Activated CD8-positive, alpha-beta memory T cell treated with anti-CD3 and anti-CD28 coated beads, Interleukin-2, amount 50 U/mL, for 48 hours (primary cell): ENCODE data around the gene ZBTB5.

ENCODE experiments used
- DNase-seq: peaks from one replicate; pipeline ENCODE4 v3.0.0-alpha.2; 2020

ZBTB5 gene

DNA sequence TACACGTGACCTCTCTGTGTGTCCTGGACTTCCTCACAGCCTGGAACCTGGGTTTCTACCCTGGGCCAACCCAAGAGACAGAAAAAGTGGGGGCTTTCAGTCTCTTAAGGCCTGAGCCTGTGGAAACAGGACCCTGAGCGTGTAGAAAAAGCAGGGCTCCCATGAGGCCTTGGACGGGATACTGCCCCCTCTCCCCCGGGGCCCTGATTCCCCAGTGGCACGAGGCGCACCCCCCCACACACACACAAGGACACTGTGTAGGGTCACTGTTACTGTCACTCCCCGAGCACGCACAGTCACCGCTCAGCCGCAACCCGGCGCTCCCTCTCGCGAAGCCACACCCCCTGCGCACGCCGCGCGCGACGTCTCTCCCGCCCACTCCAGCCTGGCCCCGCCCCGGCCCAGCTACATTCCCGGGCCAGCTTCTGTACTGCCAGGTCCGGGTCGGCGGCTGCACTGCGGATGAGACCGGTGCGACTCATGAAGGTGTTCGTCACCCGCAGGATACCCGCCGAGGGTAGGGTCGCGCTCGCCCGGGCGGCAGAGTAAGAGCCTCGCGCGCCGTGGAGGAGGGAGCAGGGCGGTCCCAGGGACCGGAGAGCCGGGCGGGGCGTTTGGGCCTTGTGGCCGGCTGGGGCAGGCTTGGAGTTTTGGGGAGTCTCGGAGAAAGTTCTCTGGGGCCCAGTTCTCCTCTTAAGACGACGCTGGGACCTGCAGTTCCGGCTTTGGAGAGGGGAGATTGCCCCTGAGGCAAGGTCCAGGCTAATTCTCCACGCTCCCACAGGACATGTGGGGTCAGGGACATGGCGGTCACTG, 42.8 kb downstream of the ZBTB5 start, which contains the start of gene GRHPR:
GRHPR (plus strand) TSS at position 408 of the 816 bp plus-strand sequence; CDS start at position 463, 55 bp downstream.
- DNase-seq = peak; percentile 96

DNA sequence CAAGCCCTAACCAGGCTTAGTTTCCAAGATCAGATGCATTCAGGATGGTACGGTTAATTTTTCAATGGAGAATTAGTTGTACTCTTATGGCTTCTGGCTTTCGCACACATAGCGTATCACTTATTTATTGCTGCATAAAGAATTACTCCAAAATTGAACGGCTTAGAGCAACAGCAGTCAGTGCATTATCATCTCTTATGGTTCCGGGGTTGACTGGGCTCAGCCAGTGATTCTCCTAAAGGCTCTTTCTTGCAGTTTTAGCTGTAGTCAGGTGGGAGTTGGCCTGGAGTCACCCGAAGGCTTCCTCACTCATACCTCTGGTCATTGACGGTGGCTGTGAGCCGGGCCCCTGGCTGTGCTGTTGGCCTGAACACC, 43.3 kb downstream of the ZBTB5 start:
- DNase-seq = no peak

DNA sequence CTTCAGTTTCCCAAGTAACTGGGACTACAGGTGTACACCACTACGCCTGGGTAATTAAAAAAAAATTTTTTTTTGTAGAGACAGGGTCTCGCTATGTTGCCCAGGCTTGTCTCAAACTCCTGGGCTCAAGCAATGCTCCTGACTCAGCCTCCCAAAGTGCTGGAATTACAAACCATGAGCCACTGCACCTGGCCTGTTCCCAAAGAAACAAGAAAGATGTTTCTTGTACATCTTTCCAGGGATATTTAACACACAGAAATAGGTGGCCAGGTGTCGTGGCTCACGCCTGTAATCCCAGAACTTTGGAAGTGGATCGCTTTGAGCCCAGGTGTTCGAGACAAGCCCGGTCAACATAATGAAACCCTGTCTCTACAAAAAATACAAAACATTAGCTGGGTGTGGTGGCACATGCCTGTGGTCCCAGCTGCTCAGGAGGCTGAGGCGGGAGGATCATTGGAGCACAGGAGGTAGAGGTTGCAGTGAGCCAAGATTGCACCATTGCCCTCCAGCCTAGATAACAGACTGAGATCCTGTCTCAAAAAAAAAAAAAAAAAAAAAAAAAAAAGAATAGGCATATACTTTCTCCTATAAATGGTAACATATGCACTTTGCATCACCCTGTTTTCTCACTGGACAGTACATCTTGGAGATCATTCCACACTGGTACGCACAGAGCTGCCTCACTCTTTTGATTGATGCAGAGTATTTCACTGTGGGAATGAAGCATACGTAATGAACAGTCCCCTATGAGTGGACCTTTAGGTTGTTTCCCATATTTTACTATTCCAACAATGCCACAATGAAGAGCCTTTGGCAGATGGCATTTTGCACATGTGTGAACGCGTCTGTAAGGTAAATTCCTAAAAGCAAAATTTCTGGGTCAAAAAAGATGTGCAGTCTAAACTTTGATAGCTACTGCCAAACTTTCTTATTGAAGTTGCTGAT, 44.7 kb downstream of the ZBTB5 start:
- DNase-seq = no peak

DNA sequence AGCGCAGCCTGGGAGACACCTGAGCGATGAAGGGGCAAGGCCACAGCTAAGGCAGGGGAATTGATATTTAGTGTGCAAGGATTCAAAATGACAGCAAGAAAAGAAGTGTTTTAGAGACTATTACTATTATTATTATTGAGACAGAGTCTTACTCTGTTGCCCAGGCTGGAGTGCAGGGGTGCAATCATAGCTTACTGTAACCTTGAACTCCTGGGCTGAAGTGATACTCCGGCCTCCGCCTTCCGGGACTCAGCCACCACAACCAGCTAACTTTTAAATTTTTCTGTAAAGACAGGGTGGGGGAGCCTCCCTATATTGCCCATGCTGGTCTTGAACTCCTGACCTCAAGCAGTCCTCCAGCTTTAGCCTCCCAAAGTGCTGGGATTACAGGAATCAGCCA, 46.0 kb downstream of the ZBTB5 start:
- no peak for DNase-seq

DNA sequence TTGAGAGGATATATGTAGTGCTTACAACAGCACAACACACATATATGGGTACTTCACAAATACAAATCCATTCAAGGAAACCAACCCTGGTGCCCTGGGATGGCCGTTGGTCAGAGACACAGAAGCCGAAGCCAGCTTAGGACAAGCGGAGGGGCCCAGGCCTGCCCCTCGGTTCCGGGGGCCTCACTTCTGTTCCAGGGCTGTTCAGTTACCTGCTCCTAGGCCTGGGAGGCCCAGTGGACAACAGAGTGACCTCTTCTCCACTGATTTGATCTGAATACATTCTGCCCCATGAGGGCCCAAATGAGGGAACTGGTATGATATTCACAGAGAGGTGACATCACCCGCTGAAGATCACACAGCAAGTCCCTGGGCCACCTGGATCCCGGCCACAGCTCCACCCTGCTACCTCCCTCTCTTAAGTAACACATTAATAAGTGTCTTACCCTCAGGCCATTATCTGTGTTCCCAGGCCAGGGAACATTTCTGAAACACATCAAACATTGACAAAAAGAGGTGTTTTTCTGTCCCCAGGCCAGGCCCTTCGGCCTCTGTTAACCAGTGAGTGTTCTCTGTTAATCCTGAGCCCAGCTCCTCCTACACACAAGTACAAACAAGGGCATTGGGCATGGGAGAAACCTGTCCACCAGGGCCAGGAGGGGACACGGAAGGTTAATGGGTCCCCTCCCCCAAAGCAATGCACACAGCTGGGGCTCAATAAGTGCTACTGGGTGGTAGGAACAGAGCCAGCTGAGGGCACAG, 47.2 kb downstream of the ZBTB5 start:
- DNase-seq = no peak

DNA sequence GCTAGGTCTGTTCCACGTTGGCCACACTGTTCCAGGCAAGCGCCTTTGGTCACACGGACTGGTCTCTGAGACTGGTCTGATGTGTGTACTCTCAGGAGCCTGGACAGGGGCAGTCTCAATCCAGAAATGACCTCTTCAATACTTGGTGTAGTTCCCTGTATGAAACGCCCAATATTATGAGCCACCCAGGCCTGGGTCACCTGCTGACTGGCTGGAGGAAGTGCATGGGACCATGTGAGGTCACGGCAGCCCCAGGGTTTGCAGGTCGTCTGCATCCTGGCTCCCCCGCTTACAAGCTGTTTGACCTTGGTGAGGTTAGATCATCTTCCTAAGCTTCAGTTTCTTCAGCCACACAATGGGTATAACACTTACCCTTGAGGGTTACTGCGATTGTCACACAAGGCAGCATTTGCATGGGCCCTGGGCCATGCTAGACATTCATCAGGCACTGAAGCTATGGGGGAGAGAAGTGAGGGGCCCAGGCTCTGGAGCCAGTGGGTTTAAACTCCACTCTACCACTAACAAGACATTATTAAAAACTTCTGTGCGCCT, 47.9 kb downstream of the ZBTB5 start:
- DNase-seq = no peak

DNA sequence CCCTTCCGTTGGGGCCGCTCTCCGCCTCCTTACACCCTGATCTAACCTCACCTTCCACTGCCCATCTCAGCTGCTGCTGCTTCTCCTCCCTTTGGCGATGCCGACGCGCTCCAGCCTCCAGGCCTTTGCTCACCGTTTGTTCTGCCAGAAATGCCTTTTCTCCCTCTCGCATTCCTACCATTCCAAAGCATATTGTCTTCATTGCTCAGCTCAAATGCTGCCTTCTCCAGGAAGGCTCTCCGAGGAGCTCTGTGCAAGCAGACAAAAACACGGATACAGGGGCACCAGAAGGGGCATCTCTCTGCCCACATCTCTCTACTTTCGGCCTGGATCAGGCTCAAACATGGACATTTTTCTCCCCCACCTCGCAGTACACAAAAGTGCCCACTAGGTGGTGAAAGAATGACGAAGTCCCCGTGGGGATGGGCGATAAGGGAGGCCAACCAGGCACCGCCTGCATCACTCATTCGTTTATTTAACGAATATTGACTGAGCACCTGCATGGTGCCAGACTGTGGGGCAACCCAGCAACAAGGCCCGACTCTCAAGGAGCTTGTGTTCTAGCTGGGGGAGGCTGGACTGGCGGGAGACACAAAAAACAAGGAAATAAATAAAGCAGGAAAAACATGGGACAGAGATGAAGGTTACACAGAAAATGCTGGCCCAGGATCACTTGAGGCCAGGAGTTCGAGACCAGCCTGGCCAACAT, 50.1 kb downstream of the ZBTB5 start:
- peak; percentile 88 for DNase-seq

DNA sequence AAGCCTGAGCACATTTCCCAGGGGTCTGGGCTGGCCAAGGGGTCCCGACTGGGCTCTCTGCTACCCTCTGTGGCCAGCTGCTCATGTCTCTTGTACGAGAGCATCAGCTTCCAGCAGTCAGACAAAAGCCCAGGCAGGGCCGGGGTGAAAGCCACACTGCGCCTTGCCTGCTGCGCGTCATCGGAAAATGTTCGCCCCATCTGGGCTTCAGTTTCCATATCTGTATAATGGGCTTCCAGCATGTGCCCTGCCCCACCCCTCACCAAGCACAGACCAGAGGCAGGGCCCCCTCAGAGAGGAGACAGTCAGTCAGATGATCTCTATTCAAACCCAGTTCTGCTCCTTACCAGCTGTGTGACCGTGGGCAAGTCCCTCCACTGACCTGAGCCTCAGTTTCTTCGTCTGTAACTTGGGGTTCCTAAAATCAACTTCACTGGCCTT, 50.7 kb downstream of the ZBTB5 start:
- DNase-seq = no peak

DNA sequence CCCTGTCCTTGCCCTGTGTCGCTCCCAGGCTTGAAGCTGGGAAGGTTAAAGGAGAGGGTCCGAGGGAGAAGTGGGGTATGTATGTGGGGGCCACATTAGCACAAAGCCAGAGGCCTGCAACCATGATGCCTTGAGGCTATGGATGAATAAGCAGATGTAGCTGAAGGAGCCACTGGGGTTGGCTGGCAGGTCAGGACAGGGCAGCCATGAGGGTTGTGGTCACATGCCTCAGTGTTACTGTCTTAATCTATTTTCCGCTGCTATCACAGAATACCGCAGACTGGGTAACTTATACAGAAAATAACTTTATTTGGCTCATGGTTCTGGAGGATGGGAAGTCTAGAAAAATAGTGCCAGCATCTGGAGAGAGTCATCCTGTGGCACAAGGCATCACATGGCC, 51.9 kb downstream of the ZBTB5 start:
- no peak for DNase-seq

DNA sequence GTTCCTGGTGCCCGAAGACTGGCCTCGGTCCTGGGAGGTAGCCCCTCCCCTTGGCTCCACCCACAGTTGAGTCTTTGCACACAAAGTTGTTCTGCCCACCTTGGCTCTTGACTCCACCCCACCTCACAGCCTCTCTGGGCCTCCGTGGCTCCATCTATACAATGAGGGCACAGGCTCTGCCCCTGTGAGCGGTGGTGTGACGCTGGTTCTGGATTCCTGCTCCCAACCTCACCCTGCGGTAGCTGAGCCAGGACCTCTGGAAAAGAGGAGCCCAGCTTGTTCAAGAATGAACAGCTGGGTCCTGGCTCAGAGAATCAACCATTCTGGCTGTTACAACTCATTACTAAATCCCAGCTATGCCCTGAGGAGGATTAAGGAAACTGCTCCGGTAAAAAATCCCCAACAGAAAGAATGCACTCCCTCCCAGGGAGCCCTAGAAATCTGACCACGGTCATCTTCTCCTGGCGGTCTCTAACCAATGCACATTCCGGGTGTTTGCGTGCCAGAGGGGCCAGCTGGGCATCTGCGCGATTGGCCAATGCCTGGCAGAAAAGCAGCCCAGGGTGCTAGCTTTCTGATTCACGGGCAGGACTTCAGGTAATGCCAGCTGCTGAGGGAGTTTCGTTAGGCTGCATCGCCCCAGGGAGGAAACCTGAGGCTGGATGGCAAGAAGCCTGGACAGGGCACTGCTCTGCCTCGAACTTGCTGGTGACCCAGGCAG, 52.7 kb downstream of the ZBTB5 start:
- no peak for DNase-seq

DNA sequence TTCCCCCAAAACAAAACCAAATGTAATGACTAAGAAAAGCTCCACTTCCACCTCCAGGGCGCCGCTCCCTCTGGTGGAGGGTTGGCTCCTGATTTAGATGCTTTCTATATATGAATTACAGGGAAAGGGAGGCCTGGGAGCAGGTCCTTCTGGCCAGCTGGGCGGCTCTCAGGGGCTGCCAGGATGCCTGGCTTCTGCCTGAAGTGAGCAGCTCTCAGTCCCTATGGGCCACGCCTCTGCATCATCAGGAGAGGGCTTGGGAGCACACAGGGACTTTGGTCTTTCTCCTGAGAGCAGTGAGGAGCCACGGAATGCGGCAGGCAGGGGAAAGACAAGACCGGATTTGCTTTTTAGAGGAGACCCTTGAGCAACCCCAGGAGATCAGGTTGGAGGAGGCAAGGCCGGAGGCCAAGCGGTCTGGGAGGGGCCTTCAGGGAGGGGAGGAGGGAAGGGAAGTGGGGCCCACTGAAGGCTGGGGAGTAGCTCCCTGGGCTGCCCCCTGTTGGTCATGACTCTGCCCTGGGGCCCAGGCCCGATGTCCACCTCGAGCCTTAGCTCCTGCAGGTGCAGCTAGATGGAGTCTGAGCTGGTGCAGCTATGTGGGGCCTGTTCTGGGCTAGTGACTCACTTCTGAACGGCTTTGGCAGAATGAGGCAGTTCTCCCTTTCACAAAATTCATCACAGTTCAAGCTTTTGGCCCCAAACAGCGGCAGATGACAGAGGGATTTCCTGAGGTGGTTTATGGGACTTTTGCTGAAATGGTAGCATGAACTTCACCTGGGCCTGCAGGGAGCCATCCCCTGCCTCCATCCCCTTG, 54.1 kb downstream of the ZBTB5 start:
- peak; percentile 63 for DNase-seq

DNA sequence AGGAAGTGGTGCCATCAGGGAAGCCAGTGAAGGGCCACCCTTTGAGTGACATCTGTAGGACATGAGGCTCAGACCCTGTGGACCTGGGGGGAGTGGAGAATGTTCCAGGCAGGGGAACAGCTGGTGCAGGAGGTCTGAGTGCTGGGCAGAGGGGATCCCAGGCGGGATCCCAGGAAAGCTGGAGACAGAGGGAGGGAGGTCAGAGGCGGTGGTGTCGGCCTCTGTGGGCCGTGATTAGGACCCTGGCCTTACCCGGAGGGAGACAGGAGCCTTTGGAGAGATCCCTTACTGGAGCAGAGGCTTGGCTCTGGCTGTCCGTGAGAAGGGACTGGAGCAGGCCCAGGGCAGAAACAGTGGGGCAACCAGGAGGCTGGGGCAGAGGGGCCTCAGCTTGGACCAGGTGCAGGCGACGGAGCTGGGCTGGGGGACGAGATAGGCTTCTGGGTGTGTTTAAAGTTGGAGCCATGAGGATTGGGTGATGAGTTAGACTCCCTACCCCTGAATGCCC, 54.8 kb downstream of the ZBTB5 start:
- no peak for DNase-seq

DNA sequence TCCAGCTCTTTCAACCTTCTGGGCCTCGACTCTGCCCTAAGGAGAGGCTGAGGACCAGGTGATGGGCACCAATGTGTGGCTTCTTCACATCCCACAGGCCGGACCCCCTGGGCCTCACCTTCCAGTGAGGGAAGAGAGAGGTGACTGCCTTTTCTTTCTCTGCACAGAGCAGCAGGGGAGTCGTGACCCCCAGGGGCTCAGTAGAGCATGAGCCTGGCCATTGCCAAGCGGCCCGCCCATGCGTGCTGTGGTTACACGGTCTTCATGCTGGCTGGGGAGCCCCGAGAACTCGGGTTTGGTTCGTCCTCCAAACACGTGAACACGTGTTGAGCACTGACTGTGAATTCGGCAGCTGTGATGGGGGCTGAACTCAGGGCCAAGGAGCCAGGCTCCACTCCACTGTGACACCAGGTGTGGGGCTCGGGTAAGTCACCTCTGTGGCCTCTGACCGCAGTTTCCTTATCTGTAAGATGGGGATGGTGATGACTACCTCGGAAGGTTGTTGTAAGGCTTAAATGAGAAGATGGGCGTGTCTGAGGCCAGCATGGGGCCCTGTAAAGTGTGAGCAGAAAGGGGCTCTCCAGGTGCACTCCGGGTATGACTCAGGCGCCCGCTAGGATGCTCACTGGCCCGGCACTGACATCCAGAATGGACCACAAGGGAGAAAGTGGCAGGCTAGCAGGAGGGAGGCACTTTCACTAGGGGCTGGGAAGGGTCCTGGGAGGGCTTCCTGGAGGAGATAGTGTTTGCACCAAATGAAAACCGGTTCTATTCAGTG, 56.1 kb downstream of the ZBTB5 start:
- DNase-seq = peak; percentile 82

DNA sequence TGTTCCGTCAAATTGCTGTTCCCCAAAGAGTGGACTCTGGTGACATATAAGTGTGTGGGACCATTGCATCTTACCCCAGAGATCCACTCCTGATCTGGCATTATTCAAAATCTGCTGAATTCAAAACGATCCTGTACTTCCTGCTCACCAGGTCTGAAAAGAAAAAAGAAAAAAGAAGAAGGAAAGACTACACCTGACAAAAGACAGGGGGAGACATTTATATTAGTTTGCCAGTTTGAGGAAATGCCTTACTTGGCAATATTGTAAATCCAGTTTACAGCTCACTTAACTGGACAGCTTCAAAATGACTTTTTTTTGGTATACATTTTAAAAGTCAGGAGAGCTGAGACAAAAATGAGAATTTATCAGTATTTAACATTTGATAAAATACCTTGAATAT, 57.8 kb downstream of the ZBTB5 start:
- DNase-seq = no peak

DNA sequence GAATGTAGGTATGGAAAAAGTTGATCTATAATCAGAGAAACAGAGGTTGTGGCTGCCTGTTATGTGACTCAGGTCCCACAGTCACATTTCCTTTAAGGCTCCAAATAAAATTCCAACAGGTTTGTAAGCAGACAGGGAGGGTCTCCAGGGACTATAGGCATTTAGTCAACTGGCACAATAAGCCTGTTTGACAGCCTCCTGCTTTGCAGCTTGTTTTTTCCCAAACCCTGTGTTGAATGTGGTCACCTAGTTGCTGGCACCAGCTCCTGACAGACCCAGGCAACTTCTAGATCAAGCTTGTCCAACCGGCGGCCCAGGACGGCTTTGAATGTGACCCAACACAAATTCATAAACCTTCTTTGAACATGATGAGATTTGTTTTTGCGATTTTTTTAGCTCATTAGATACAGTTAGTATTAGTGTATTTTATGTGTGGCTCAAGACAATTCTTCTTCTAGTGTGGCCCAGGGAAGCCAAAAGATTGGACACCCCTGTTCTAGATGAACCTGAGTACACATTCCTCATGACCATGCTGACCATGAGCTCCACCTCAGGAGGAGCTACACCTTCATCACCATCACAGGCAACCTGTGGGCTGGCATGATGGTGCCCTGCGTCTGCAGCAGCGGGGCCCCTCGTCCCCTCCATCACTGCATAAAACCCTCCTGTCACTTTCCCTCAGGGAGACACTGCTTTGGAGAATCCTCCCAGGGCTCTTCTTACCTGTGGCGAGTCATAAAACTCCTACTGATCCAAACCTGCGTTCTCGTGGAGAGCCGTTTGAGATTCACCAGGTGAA, 58.4 kb downstream of the ZBTB5 start:
- no peak for DNase-seq

DNA sequence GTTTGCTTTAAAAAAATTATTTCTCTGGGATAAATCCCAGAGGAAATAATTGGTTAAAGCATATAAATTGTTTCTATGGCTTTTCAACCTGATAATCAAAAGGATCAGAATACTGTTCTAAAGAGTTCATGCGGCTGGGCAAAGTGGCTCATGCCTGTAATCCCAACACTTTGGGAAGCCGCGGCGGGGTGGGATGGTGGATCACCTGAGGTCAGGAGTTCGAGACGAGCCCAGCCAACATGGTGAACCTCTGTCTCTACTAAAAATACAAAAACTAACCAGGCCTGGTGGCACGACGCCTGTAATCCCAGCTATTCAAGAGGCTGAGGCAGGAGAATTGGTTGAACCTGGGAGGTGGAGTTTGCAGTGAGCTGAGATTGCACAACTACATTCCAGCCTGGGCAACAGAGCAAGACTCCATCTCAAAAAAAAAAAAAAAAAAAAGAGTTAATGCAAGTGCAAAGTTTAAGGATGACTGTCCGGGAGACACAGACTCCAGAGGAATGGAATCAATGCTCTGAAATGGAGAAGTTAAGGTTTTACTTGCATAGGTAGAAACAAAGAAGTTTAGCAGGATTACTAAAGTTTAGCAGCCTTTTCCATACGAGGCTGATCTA, 59.4 kb downstream of the ZBTB5 start:
- DNase-seq = no peak

DNA sequence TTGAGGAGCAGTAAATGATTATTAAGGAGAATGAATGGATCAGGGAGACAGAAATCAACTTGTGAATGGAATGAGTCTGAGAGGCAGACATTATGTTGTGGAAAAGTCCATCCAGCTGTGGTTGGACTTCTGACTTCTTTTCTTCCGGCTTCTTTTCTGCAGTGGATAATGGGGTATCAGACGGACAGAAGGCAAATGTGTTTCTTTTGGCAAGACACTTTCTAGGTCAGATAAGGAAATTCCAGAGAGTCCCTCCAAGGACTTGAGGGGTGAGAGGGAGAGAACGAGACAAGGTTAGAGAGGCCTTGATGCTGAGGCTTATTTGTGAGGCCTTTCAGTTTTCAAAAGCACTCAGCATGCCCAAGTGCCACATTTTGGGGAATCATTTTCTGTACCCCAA, 59.9 kb downstream of the ZBTB5 start:
- DNase-seq = no peak

DNA sequence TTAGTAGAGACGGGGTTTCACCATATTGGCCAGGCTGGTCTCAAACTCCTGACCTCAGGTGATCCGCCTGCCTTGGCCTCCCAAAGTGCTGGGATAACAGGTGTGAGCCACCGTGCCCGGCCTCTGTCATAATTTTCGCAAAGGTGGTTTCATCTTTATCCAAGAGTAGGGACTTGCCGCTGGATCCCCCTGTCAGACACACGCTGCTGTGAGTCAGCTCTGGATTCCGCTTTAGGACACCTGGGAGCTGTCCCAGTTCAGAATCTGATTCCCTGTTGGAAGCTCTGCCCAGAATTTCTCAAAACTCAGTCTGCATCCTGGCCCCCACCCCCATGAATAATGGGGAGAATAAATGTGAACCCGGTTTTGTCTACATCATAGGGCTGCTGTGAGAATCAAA, 60.7 kb downstream of the ZBTB5 start:
- DNase-seq = no peak
